GM18505 (cell line): ENCODE measurements around the gene ERC2.
"Not testable (repeated sequence)": the region's sequence is repeated elsewhere in the genome, so short reads cannot be mapped to it uniquely, and the experiment has no call there.

Experiments
- ATAC-seq: cut with Tn5 transposase; IDR thresholded peaks from one replicate; pipeline ENCODE4 v1.9.1; 2021; ENCODE audit not compliant: unreplicated experiment
- POLR2A ChIP-seq: IDR thresholded peaks from 4 replicates; pipeline ENCODE4 v1.6.1; 2011; ENCODE audit warnings: borderline replicate concordance; ENCODE audit not compliant: insufficient read depth, insufficient read length; ENCODE audit errors: extremely low read depth

ERC2 gene

DNA sequence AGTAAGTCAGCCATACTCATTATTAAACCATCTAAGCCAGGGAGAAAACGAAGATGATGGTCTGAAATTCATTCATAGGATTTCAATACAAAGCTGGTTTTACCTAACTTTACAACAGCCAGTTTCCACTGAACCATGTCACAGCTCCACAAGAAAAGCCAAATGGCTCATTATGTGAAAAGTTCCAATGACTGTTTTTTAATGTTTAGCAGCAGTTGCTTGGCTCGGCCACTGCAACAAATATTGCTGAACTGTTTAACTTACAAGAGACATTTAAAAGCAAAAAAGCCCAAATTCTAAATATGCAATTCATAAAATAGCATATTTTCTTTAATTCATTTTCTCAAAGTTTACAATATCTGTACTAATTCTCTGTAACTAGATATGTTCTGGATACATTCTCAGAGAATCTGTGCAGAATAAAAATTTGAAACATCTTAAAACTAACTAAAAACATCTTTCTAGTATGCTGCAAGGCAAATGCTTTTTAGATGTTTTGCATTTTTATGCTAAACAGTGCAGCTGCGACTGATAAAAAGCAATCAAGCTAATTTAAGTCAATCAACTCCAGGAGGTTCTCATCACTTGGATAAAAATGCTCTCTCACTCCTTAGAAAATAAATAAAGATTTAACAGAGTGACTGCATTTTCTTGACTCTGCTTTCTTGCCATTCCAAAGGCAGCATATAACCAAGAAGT, 356.5 kb downstream of the ERC2 start:
- ATAC-seq, result no peak
- no peak for TF ChIP-seq POLR2A

DNA sequence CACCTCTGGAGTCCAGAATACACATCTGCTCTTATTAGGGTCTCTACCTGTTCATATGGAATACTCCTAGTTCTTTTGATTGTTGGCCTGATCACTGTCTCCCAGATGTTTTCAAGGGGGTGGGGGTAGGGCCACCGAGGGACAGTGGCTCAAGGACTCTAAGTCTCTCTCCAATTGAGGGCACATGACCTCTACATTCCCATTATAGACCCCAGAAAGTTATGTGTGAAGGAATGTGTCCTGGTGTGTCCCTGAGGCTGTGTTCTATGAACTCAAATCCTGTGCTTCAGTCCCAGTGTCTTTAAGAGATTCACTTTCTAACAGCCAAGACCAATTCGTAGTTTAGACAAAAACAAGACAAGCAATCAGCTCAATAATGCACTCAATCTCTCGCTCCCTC, 357.4 kb downstream of the ERC2 start:
- no peak for TF ChIP-seq POLR2A
- no peak for ATAC-seq

DNA sequence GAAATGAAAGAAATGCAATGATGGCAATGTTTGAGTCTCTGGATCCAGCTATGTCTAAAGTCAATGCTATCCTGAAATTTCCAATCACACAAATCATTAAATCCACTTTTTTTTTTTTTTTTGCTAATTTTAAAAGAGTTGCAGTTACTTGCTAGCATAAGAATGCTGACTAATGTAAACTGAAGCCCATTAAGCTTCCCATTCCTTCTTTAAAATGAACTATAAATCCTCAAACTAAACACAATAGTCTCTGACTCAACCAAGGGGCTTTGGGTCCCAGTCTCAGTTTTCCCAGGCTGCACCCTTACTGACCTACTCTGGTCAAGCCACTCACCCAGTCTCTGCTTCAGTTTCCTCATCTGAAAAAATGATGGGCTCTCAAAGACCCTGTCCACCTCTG, 361.1 kb downstream of the ERC2 start:
- no peak for TF ChIP-seq POLR2A
- ATAC-seq, result no peak

DNA sequence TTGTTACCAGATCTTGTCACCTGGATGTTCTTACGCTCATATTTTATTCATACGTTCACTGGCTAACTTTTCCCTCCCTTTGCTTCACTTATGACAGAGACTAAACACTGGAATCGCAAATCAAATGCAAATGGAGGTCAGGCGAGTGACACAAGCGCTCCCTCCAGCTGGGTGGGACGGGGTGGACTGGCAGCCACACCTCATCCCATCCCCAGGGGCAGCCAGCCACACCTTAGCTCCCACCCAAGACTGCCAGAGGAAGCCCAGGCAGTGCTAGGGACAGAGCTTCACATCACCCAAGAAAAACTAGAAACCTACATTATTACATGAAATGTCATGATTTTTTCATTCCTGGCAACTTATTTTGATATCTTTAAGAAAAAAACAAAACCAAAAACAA, 366.2 kb downstream of the ERC2 start:
- TF ChIP-seq POLR2A, result no peak
- ATAC-seq, result no peak

DNA sequence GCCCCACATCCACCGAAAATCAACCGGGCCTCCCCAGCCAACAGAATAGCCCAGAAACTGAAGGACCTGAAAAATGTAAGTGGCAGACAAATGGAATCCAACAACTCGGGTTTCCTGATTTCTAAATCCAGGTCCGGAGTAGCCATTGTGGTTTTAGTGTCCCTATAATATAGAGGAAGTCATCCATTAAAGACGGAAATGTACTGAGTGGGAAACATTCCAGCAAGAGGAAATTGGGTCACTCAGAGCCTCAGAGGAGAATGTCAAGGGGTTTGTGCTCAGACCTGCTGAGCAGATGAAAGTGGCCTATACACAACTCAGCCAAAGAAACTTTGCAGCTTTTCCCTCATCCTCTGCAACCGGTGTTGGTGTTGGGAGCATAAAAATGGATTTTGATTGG, 366.7 kb downstream of the ERC2 start:
- ATAC-seq, result no peak
- TF ChIP-seq POLR2A, result no peak

DNA sequence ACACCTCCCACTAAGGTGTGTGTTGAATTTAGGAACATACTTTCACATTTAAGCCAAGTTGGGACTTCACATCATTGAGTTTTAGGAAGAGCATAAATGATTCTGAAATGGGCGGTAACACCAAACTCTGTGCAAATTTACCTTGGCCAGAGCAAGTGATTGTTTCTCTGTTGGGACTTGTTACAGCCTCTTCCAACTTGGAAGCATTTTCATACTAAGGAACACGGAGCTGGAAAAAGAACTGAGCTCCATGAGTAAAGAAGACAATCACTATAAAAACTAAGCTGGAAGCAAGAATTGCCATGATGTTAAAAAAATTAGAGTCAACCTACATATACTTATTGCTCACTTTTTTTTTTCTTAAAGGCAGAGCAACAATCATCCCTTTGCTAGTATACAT, 371.3 kb downstream of the ERC2 start:
- TF ChIP-seq POLR2A, result no peak

DNA sequence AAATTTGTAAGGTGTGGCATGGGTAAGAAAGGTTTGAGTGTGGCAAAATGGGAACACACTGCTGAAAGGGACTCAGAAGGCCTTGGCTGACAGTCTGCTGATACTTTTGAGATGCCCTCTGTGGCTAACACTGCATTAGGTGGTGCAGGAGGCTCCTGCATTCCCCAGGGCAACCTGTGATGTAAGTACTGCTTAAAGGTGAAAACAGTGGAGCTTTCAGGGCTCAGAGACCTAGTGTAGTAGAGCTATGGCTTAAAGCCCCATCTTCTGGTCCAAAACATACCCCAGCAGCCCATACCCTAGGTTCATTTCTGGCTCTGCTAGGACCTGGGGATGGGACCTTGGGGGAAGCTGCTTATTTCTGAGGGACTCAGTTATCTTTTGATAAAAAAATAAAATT, 374.1 kb downstream of the ERC2 start:
- no peak for TF ChIP-seq POLR2A
- ATAC-seq, result no peak

More for the DNA sequence above, 371.3 kb downstream of the ERC2 start:
- no peak for ATAC-seq

DNA sequence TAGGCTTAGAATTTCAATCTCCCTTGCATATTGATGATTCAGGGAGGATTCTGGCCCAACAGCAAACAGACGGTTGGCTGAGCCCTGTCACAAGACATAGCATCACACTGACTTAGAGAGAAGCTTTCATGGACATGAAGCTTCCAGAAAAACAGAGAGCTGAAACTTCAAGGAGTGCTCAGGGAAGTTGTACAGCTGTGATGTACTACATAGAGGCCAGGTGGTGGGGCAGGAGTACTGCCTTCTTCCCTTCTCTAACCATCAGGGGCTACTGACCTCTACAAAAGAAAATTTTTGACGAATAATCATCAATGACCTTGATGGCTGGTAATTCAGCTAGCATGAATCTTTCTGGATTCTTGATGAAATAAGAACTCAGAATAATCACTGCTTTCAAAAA, 378.5 kb downstream of the ERC2 start:
- TF ChIP-seq POLR2A, result no peak
- no peak for ATAC-seq

DNA sequence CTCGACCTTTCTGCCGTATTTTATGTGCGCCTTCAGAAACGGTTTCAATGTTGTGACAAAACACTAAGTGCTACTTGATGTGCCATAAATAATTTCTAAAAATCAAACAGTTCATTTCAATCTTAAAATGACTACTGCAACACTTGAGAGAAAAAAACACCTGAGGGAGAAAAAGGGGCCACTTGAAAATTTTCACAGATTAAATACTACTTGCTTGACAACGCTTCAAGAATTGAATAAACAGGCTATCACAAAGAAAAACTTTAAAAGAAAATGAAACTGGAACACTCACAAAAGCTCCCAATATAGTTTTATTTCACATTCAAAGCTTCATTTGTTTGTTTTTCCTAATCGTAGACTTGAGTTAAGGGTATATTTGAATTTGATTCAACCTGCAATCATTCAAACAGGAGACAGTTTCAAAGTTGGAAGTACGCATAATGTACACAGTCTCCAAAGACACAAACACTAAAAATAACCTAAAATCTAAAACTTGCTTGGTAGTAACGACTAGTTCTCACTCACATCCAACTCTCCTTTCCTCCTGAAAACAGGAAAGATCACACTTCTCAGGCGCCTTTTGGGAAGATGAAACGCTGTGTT, 380.7 kb downstream of the ERC2 start:
- TF ChIP-seq POLR2A, result no peak
- ATAC-seq, result no peak

DNA sequence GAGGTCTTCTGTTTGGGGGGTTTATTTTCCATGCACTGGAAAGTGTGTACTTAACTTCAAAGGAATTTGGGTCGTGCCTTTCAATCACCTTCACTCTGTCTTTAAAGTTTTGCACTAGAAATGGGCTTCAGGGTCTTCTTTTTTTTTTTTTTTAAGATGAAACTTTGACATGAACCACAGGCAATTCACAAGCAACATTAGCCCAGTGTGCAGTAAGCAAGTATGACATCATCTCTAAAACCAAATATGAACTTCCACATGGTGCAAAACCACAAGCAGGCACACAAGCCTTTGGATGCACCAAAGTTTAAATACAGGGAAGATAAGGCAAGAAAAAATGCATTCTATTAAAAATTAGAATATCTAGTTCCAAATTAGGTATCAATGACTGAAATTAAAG, 381.9 kb downstream of the ERC2 start:
- ATAC-seq, result no peak
- no peak for TF ChIP-seq POLR2A

DNA sequence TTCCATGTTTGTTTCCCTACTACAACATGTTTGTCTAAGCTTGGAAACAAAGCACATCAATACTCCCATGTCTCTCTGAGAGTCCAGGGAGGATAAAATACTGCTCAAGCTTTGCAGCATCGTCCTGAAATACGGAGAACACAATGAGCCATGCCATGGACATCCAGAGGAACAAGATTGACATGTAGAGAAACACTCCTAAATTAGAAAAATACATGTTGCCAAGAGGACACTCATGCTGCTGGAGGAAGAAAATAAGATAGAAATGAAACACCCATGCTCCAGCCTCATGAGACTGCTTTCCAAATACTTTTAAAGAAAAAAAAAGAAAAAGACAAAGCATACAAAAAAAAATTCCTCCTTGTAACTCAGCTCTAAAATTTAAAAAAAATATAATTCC, 387.0 kb downstream of the ERC2 start:
- no peak for TF ChIP-seq POLR2A
- ATAC-seq, result no peak

DNA sequence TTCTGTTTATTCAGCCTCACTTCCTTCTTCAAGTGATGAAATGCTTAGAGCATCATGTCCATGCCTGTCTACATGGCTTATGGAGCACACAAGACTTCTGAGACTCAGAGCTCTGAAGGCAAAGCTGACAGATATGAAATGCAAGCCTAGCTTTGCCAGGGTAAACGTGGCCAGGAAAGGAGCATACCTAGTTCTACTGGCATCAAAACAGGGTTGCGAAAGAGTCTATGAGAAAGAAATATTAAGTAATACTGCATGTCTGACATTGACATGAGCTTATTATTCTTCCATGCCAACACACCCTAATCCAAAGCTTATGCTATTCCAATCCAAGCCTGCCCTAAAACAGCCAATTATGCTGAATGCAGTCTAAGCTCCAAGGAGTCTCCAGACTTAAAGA, 391.5 kb downstream of the ERC2 start:
- ATAC-seq, result no peak
- no peak for TF ChIP-seq POLR2A

DNA sequence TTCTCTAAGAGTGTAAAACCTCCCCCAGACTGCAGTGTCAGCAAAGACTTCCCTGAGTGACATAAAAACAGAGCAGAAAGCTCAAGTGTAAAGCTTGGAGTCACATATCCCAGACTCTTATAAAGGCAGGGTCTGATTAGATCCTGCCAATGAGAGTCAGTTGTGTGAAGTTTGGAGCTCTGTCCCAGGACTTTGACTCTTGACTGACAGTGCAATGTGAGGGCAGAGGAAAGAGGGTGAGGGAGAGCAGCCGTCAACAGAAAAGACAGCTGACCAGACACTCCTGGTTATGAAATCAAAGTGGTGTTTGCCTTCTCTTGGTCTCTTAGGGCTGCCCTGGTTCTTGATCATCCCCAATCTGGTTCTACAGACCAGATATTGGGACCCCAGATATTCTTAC, 393.2 kb downstream of the ERC2 start:
- no peak for TF ChIP-seq POLR2A

DNA sequence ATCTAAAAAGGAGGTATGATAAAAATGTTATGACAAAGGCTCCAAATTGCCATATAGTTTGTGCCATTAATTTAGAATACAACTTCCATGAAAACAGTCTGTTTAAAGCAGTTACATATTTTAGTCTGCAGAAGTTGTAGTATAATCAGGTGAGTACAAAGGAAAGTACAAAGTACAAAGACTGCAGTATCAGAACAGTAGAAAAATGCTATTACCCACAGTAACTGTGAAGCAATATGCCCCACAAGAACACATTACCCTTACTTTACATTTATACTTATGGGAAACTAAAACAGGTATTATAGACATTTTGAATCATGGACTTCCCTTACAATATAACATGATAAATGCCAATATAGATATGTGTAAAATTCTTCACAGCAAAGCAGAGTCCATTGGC, 398.5 kb downstream of the ERC2 start:
- no peak for TF ChIP-seq POLR2A
- ATAC-seq, result no peak

More for the DNA sequence above, 393.2 kb downstream of the ERC2 start:
- no peak for ATAC-seq

DNA sequence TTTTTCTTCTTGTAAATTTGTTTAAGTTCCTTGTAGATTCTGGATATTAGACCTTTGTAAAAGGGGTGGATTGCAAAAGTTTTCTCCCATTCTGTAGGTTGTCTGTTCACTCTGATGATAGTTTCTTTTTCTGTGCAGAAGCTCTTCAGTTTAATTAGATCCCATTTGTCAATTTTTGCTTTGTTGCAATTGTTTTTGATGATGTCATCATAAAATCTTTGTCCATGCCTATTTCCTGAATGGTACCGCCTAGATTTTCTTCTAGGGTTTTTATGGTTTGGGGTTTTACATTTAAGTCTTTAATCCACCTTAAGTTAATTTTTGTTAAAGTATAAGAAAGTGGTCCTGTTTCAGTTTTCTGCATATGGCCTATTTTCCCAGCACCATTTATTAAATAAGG, 401.9 kb downstream of the ERC2 start:
- not testable (repeated sequence) for ATAC-seq
